DMS153 treated with DMSO at 0.1 percent for 48 hours (cell line): Measurements from ENCODE around the gene AGPAT1.
A peak's percentile ranks its signal among the peaks of the same experiment; 100 is the strongest.

Experiments used
- DNase-seq: peaks from one replicate; lab custom pipeline; 2025; ENCODE audit not compliant: unreplicated experiment; lab: John Stamatoyannopoulos, UW

Gene AGPAT1

DNA sequence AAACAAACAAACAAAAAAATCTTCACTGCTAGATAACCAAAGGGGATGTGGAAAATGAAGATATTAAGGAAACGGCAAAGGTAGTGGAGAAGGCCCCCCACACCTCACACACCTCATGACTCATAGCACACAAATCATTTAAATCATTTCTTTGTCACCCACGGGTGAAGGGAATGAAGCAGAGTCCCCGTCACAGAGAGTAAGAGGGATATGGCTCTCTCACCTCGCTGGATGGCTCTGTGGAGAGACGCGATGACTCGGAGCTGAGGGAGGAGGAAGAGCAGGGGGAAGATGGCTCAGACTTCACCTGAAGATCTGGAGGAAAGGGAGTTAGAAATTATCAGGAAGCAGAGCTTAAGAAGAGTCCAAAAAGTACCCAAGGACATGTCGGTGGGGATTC, 49.0 kb downstream of the AGPAT1 start:
- DNase-seq, result no peak

DNA sequence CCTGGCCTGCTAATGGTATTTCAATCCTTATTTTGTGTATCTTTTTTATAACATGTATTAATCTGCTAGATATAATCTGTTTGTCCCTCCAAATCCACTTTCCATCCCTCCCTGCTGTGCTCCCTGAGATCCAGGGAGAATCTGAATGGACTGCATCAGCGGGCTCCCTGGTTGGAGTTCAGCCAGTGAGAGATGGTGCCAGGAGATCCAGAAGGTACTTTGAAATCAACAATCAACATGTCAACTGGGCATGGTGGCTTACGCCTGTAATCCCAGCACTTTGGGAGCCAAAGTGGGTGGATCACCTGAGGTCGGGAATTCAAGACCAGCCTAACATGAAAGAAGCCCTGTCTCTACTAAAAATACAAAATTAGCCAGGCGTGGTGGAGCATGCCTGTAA, 52.2 kb downstream of the AGPAT1 start:
- DNase-seq, result no peak

DNA sequence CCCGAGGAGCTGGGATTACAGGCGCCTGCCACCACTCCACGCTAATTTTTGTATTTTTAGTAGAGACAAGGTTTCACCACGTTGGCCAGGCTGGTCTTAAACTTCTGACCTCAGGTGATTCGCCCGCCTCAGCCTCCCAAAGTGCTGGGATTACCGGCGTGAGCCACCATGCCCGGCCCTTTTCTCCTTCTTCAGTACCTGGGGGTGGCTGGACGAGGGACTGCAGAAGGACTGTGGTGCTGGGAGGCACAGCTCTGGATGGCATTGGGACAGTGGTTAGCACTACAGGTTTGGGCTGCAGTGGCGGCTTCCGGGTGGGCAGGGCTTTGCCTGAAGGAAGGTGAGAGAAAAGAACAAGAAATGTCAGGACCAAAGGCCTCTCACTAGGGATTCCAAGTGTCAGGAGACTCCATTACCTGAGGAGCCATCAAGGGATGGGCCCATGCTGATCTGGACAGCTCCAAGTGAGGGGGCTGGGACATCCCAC, 55.3 kb downstream of the AGPAT1 start:
- no peak for DNase-seq

DNA sequence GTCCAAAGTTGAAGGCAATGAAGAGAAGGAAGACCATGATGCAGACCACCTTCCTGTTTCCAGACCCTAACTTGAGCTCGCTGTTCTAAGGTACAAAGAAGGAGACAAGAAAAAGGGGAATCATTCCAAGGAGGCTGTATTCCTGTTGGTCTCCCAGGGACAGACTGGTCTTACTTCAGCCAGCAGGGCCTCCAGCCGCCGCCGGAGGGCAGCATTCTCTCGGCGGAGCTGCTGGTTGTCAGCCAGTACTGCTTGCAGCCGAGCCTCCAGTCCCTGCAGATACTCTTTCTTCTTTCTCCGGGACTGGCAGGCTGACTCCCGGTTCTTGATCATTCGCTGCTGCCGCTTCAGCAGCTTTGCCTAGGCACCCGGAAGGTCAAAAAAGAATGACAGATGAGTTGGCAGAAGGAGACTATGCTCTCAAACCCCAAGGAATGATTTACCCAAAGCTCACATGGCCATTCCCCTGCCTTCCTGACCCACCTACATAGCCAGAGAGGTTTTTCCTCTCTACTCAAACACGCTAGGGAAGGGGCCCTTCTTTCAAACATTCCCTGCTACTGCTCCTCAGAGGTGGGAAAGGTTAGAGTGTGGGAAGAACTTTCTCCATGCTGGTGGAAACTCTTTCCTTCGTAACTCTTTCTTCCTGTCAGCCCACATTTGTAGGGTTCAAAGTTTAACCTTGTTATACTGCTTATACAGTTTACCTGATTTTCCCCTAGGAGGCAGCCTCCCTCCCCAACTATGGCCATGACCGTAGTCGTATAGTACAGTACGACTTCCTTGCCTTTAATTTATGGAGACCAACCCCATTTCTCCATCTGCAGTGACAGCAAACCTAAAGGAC, 56.9 kb downstream of the AGPAT1 start:
- peak; percentile 68 for DNase-seq
